NCI-H1048 (cell line): Measurements from ENCODE around the gene CHFR.
"Not testable (repeated sequence)": the region's sequence is repeated elsewhere in the genome, so short reads cannot be mapped to it uniquely, and the experiment has no call there.

Experiments
- DNase-seq: peaks from one replicate; lab custom pipeline; 2025; lab: John Stamatoyannopoulos, UW

The CHFR gene

GRCh38 chr12:132887513-132888351 is at the start of gene CHFR:
CHFR (minus strand) TSS chr12:132887605; CDS start chr12:132887328, 277 bp downstream.
- DNase-seq, result peak; percentile 66

DNA sequence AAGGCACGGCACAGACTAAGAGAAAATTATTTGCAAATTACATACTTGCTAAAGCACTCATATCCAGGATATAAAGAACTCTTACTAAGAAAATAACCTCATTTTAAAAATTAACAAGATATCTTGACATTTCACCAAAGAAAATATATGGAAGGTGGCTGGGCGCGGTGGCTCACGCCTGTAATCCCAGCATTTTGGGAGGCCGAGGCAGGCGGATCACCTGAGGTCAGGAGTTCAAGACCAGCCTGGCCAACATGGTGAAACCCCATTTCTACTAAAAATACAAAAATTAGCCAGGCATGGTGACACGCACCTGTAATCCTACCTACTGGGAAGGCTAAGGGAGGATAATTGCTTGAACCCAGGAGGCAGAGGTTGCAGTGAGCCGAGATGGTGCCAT is 49.5 kb upstream of the CHFR start:
- not testable (repeated sequence) for DNase-seq

DNA sequence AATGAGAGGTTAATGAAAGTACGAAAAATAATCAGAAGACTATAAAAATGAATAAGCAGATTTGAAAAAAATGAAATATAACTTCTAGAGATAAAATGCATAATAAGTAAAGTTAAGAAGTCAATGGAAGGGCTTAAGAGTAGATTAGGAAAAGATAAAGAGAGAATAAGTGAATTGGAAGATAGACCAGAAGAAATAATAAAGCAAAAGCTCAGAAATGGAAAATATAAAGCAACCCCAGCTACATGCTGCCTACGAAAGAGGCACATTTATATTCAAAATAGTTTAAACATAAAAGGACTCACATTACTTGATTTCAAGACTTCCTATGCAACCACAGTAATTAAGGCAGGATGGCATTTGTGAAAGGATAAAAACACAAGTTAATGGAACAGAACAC is 48.8 kb upstream of the CHFR start:
- no peak for DNase-seq

DNA sequence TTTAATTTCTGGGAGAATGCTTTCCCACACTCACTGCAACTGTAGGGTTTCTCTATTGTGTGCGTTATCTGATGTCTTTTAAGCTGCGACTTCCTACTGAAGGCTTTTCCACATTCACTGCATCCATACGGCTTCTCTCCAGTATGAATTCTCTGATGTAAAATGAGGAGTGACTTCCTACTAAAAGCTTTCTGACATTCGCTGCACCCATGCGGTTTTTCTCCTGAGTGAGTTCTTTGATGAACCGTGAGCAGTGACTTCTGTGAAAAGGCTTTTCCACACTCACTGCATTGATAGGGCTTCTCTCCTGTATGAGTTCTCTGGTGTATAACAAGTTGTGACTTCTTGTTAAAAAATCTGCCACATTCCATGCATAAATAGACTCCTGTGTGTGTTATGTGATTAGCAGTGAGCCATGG is 39.0 kb upstream of the CHFR start:
- DNase-seq, result no peak

GRCh38 chr12:132925597-132926414 is 38.4 kb upstream of the CHFR start:
- no peak for DNase-seq

GRCh38 chr12:132924356-132924755 is 37.0 kb upstream of the CHFR start:
- no peak for DNase-seq

DNA sequence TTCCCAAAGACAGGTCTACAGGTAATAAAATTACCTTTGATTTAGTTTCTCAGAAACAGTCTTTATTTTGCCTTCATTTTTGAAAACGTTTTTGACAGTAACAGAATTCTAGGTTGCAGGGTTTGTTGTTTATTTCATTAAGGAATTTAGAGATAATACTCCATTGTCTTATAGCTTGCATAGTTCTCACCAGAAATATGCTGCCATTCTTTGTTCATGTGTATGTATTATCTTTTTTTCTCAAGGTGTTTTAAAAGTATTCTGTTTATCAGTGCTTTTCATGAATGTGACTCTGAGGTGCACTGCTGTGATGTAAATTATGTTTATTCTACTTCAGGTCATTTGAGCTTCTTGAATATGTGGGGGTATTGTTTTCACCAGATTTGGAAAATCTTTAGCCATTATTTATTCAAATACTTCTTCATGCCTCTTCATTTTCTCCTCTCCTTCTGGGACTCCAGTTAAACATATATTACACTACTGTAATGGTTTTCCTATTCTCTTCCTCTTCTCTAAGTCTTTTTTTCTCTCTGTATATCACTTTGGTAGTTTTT is 36.0 kb upstream of the CHFR start:
- DNase-seq, result no peak

DNA sequence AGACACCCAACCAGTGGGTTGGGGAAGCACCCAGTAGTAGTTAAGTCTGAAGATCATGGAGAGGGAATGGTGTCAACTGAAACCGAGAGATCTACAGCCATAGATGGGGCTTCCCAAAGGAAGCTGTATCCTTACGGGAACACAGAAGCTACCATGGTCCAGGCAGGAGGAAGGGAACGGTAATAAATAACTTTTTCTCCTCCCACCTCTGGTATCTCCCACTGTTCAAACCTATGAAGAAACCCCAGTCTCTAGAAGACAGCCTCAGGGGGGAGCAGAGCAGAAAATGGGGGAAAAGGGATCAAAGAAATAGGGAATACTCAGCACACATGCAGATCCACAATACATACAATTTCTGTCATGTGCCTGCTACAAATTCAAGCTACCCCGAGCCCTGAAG is 35.3 kb upstream of the CHFR start:
- no peak for DNase-seq

GRCh38 chr12:132921685-132922084 is 34.3 kb upstream of the CHFR start:
- DNase-seq, result no peak

DNA sequence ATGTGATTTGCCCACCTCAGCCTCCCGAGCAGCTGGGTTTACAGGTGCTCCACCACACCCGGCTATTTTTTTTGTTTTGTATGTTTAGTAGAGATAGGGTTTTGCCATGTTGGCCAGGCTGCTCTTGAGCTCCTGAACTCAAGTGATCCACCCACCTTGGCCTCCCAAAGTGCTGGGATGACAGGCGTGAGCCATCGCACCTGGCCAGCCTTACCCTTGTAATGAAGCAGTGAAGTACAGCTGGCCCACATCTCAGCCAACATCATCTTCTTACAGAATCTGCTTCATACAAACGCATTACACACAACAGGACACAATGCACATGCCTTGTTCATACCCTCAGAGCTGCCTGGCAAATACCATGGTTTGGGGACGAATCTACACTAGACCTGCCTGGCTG is 31.3 kb upstream of the CHFR start:
- no peak for DNase-seq

GRCh38 chr12:132909030-132909368 is 21.6 kb upstream of the CHFR start:
- DNase-seq, result no peak

DNA sequence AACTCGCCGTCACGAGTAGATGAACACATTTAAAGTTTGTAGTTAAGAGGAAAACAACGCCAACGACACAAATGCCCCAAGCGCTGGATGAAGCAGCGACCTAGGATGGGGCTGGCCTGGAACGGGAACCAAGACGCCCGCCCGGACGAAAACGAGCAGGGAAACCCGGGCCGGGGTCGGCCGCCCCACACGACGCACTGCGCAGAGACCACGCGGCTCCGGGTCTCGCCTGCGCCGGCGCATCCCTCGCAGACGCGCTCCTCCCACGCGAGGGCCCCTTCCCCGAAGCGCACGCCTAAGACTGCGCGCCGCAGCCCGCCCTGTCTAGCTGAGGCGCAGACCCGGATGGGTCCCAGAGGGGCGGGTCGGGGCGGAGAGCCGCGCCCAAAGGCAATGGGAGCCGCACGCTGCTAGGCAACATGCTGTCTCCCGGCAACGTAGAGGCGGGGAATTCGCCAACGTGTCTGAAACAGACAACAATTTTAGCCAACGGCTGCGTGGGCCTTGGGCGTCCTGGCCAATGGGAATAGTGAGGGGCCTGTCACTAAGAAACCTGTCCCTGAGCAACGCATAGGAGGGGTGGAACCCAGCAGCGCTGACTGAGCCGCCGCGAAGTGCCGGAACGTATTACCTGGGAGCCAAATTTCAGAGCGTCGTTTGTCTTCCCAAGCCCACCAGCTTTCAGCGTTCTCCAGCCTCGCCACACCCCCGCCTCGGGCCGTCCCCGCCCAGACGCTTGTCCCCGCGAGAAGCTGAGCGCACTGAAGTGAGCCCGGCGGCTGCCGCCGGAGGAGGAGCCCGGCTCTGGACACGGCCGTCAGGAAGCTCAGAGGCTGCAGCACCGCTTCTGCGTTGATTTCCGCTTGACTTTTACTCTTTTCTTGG is 21.0 kb upstream of the CHFR start:
- no peak for DNase-seq

GRCh38 chr12:132907789-132908144 is 20.4 kb upstream of the CHFR start:
- not testable (repeated sequence) for DNase-seq

- DNase-seq, result no peak
Observed at GRCh38 chr12:132907216-132907615, 19.8 kb upstream of the CHFR start.

DNA sequence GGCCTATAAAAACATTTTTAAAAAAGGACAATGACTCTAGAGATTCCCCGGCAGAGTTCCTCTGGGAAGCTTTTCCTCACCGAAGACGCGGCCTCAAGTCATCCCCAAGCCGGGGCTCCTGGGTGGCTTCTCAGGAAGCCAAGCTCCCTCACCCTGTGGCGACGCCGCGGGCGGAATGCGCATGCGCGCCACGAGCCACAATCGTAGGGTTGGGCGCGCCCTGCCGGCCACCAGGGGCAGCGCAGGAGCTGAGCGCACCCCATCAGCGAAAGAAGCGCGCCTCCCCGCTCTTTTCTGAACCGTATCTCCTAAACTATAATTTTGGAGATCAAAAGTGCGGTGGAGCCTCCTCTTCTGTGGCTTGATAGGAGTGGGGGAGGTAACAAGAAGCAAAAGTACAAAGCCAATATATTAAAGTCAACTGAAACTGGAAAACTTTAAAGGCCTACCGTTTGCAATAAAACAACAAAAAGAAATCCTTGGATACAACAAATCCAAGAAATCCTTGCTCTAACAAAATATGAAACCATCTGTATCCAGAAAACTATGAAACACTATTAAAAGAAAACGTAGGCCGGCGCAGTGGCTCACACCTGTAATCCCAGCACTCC is 17.4 kb upstream of the CHFR start:
- DNase-seq, result no peak

GRCh38 chr12:132899033-132899432 is 11.6 kb upstream of the CHFR start:
- no peak for DNase-seq

- DNase-seq, result no peak
Observed at GRCh38 chr12:132888852-132889251, 1.4 kb upstream of the CHFR start.

GRCh38 chr12:132886529-132887477 is 602 bp downstream of the CHFR start:
- DNase-seq, result no peak

DNA sequence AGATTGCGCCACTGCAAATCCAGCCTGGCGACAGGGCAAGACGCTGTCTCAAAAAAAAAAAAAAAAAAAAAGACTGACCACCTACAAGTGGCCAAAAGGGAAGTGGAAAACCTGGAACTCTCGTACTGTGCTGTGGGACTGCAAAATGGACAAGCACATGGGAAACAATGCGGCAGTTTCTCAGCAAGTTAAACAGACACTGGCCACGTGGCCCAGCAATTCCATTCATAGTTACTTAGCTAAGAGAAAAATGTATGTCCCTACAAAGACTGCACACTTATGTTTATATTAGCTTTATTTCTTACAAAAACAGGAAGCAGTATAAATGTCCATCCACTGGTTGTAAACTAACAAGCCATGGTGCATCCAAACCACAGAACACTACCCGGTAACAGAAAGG is 5.6 kb downstream of the CHFR start:
- DNase-seq, result no peak

DNA sequence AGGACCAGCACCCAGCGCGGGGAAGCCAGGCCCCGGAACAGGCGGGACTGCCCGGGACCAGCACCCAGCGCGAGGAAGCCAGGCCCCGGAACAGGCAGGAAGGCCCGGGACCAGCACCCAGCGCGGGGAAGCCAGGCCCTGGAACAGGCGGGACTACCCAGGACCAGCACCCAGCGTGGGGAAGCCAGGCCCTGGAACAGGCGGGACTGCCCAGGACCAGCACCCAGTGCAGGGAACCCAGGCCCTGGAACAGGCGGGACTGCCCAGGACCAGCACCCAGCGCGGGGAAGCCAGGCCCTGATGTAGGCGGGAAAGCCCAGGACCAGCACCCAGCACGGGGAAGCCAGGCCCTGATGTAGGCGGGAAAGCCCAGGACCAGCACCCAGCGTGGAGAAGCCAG is 12.8 kb downstream of the CHFR start:
- DNase-seq, result not testable (repeated sequence)
